ENCODE data around the gene SLC2A2.

Gene SLC2A2

GRCh38 chr3:170949211-170949610 lies 77.3 kb downstream of the SLC2A2 start:
- Histone ChIP-seq H4K20me1 (ENCODE audit: insufficient read depth, low read length) (no peaks in the 10 kb centered on the region), H3K4me2 (ENCODE audit: low read length) (no peak overlapping the region), H3K4me1 (ENCODE audit: low read length) (no peaks in the 10 kb centered on the region), H3K36me3 (replicated peaks; ENCODE audit: low read depth, low read length) (no peaks in the 10 kb centered on the region), H3K27me3 (ENCODE audit: low read depth, low read length) (no peaks in the 10 kb centered on the region), H3K4me3 (ENCODE audit: low read length) (no peak overlapping the region), H3K9ac (ENCODE audit: low read length) (no peak overlapping the region), H2AFZ (ENCODE audit: low read depth, low read length) (no peak overlapping the region), H3K27ac (ENCODE audit: low read length) (no peak overlapping the region), H3K9me3 (ENCODE audit: insufficient read depth, low read length) (no peaks in the 10 kb centered on the region), H3K79me2 (ENCODE audit: low read length) (no peaks in the 10 kb centered on the region)
- no peak for TF ChIP-seq CTCF (IDR thresholded peaks at IDR 0.05; ENCODE audit: low read depth, low read length)
- no peak for TF ChIP-seq EZH2phosphoT487 (IDR thresholded peaks at IDR 0.05; ENCODE audit: low read depth)

- H3K27ac ChIP-seq (ENCODE audit: low read length) = no peak overlapping the region
- H2AFZ ChIP-seq (ENCODE audit: low read depth, low read length) = no peak overlapping the region
- no peak overlapping the region for H3K9ac ChIP-seq (ENCODE audit: low read length)
- H3K79me2 ChIP-seq (ENCODE audit: low read length) = no peaks in the 10 kb centered on the region
- no peaks in the 10 kb centered on the region for H3K27me3 ChIP-seq (ENCODE audit: low read depth, low read length)
- no peak for TF ChIP-seq CTCF (IDR thresholded peaks at IDR 0.05; ENCODE audit: low read depth, low read length)
- TF ChIP-seq EZH2phosphoT487 (IDR thresholded peaks at IDR 0.05; ENCODE audit: low read depth) = no peak
- H4K20me1 ChIP-seq (ENCODE audit: insufficient read depth, low read length) = no peaks in the 10 kb centered on the region
- H3K4me3 ChIP-seq (ENCODE audit: low read length) = no peak overlapping the region
- no peak overlapping the region for H3K4me2 ChIP-seq (ENCODE audit: low read length)
- no peaks in the 10 kb centered on the region for H3K36me3 ChIP-seq (replicated peaks; ENCODE audit: low read depth, low read length)
- no peaks in the 10 kb centered on the region for H3K9me3 ChIP-seq (ENCODE audit: insufficient read depth, low read length)
- no peaks in the 10 kb centered on the region for H3K4me1 ChIP-seq (ENCODE audit: low read length)
These were observed 79.3 kb downstream of the SLC2A2 start for GRCh38 chr3:170947018-170947769.

All from OCI-LY3 (cell line).